GM19025 (cell line): ENCODE measurements around the gene TEAD4.

Experiments used
- ATAC-seq: cut with Tn5 transposase; IDR thresholded peaks from one replicate; pipeline ENCODE4 v1.9.1; 2021; ENCODE audit warnings: mild to moderate bottlenecking, low read depth, moderate library complexity; ENCODE audit not compliant: unreplicated experiment

The TEAD4 gene

DNA sequence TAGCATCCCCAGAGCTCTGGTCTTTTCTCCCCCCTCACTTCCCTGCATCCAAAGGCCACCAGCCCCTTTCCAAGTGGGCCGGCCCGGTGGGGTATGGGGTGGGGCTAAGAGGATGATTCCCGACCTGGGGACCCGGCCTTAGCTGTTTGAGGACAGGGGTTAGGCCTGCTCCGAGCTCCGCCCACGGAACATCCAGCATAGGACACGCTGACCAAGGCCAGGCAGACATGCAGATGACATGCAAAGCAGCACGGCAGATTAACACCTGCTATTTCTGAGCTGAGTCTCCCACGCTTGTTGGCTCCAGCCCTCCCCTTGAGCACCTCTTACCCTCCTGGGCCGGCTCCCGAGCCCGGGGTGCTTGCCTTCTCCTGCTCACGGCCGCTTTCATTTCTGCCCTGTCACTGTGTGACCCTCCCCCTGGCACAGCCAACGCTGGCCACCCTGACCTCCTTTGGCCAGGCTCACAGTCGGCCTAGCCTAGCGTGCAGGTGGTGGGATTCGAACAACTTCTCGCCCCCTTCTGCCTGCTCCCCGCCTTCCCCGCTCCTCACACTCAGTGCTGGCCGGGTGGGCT lies 40.2 kb downstream of the TEAD4 start:
- no peak for ATAC-seq

DNA sequence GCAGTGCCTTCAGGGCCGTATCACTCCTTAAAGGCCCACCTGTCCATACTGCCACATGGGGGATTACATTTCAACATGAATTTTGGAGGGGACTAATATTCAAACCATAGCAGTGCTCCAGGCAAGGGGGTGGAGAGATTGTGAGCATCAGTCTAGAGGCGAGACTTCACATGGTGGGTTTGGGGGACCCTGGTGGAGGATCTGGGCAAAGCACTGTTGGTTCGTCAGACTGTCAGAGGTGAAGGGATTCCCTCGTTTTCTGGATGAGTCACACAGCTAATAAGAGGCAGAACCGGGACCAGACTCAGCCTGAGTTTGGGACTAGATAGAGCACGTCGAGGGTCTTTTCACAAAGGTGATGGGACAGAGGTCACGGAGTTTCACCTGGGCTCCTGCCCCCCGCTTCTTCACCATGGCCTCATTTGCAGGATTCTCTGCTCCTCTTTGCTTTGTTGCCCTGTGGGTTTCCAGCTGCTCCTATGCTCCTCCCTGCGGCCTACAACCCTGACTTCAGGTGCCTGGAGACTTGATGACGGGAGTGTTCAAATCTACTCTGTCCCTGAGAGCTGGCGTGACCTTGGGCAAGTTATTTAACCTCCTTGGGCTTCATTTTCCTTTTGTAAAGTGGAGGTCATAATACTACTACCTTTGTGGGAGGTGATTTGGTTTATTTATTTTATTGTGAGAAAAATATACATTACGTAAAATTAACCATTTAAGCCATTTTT lies 41.5 kb downstream of the TEAD4 start:
- ATAC-seq = no peak

DNA sequence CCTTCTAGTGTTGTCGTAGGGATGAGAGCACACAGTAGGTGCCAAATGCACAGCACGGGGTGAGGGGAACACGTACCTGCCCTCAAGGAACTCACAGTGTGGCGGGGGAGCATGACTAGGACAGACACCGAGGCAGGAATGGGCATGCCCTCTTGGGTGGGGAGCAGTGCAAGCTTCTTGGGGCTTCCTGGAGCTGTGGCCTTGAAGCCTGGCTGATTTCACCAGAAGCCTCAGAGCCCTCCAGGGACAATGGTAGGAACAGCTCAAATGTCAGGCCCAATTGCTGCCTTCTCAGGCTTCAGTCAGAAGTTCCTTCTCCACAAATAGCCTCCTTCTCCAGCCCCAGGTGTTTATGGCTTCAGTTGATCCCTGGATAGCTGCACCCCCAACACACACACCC lies 43.4 kb downstream of the TEAD4 start:
- ATAC-seq = no peak

DNA sequence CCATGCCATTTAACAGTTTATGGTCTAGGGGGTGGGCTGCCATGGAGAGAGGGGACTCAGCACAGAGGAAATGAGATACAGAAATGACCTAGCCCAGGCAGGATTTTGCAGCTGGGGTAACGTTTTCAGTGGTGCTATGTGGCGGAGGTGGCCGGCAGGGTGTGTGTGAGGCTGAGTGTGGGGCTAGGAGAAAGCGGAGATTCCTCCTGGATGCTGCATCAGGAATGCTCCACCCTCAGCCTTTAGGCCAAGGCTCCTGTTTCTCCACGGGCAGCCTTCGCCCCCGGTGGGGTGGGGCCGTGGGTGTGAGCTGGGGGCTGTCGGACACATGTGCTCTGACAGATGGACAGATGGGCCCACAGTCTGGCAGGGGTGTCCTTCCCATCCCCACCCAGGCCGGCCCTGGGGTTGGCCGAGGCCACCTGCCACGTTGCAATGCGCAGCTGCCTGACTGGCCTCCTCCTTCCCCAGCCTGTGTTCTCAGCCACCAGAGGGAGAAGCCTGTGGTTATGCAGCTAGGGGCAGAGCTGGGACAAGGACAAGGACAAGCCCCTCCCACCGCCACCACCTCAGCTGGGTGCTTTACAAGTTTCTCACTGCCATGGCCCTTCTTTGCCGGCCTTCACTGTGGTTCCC lies 44.3 kb downstream of the TEAD4 start:
- no peak for ATAC-seq

DNA sequence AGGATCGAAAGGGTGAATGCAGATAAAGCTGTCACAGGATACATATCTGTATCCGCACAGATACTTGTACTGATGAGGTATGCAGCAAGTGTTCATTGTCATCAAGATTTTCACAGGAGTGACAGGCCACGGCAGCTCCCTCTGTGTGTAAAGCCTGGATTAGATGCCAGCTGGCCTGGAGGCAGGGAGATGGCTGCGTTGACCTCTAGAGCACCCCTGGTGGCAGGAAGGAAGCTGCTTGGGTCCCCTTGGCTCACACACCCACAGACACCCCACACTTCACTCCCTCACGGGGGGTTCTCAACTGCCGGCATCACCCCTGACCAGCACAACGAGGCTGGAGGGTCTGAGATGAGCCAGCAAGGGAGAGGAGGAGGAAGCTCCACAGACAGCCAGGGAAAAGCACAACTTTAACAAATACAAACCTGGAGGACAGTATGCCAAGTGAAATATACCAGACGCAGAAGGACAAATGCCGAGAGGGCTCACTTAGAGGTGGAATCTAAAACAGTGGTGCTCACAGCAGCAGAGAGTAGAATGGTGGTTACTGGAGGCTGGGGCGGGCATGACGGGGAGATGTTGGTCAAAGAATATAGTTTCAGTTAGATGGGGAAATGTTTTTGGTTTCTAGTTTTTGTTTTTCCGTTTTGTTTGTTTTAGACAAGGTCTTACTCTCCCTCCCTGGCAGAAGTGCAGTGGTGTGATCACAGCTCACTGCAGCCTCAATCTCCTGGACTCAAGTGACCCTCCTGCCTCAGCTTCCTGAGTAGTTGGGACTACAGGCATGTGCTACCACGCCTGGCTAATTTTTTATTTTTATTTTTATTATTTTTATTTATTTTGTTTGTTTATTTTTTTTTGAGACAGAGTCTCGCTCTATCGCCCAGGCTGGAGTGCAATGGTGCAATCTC lies 45.7 kb downstream of the TEAD4 start:
- ATAC-seq = no peak

DNA sequence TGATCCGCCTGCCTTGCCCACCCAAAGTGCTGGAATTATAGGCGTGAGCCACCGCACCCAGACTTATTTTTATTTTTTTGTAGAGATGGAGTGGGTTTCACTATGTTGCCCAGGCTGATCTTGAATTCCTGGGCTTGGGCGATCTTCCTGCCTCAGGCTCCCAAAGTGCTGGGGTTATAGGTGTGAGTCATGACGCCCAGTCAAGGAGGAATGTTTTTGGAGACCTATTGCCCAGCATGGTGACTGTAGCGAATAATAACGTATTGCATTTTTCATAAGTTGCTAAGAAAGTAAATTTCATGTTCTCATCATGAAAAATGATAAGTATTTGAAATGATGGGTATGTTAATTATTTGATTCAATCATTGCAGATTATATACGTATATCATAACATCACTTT lies 46.5 kb downstream of the TEAD4 start:
- ATAC-seq = no peak

DNA sequence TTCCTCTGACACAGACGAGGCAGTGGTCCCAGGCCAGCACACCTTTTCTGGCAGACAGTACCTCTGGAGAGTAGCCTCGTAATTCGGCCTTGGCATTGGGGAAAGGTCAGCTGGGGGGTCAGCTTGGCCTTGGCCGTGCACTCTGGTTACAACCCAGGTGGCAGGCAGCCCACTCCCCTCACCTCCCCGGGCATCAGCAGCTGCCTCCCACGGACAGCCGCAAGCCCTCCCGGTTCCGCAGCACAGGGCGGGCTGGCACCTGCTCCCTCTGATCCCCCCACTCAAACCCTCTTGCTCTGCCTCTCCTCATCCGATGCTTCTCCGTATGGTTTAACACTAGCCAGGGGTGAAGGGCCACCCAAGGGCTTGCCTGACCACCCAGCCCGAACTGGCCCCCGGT lies 50.6 kb downstream of the TEAD4 start:
- ATAC-seq = no peak

DNA sequence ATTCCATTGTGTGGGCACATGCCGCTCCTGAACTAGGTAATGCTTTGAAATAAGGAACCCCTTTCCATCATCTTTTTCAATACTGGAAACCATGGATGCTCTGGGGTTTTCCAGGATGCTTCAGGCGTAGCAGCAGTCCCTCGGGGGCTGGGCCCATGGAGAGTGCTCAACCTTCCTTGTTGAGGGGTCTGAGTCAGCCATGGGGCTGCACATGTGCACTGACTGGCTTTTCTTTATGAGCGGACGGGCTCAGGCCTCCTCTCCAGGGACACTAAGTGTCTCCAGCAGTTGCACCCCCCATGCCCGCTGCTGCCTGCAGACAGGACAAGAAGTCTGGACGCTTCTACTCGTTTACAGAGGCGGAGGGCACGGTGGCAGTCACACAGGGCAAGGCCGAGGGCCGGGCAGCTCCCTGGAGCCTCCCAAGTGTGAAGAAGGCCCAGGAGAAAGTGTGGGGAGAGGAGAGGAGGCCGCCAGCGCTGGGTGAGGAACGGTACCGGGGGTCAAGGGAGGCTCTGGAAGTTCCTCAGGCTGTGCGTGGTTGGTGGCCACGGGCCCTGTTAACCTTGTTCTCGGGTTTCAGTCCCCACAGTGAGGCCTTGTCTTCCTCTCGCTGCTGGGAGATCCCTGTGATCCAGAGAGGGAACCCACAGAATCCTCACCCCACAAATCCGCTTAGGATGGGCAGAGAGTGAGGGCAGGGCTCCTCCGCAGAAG lies 51.2 kb downstream of the TEAD4 start:
- no peak for ATAC-seq

DNA sequence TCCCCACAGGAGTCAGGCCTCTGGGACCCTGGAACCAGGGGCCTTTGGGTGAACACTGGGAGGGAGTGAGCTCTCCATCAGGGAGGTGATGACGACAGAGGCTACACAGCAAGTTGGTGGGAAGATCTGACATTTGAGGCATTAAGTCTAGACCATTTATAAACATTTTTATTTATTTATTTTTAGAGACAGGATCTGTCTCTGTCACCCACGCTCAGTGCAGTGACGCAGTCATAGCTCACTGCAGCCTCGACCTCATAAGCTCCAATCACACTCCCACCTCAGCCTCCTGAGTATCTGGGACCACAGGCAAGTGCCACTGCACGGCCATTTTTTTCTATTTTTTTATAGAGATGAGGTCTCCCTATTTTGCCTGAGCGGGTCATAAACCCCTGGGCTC lies 53.6 kb downstream of the TEAD4 start:
- ATAC-seq = no peak

DNA sequence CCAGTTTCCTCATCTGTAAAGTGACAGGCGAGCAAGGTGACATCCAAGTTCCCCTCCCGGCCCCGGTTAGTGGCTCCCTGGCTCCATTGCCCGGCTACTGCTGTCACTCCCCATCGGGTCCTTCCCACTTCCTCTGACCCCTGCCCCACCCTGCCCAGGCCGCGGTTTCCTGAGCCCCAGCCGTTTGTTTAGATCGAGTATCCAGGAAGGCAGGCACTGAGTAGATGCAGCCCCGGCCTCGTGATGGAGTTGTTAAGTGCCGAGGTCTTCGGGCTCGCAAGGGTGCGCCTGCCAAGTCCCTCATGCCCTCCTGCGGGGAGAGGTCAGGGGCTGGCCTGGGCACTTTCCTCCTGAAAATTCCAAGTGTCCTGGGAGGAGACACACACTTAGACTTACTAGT lies 55.4 kb downstream of the TEAD4 start:
- ATAC-seq = no peak

DNA sequence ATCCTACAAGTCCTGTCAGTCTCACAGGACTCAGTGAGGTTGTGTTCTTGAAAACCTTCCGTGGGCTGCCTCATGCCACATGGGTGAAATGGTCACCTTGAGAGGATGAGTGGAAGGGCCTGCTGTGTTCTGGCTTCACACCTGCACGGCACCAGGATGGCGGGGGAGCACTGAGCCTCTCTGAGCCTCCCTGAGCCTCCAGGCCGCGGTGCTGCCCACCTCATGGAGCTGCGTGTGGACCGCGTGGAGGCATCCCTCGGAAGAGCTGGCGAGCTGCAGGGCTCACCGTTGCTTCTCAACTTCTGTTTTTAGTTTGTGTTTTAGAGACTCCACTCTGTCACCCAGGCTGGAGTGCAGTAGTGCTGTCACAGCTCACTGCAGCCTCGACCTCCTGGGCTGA lies 56.2 kb downstream of the TEAD4 start:
- ATAC-seq = no peak

DNA sequence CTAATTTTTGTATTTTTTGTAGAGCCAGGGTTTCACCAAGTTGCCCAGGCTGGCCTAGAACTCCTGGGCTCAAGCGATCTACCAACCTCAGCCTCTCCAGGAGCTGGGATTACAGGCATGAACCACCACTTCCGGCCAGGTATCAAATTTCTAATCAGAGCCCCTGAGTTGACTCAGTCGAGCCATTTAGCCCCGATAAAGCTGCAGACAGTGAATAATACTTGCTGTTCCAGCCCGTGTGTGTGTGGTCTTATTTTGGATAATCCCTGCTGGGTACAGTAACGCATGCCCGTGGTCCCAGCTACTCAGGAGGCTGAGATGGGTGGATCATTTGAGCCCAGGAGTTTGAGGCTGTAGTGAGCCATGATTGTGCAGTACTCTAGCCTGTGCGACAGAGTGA lies 57.0 kb downstream of the TEAD4 start:
- ATAC-seq = no peak

DNA sequence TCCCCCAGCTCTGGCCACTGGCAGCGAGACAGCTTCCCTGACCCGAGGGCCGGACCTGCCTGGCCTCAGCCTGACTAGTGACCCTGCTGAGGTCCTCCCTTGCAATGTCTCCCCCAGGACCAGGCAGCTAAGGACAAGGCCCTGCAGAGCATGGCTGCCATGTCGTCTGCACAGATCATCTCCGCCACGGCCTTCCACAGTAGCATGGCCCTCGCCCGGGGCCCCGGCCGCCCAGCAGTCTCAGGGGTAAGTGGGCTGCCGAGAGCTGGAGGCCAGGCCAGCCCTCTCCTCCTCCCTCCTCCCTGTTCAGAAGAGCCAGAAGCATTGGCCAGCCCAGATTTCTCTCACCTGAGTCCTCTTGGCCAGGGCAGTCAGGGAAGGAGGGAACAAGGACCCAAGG lies 58.1 kb downstream of the TEAD4 start:
- no peak for ATAC-seq

DNA sequence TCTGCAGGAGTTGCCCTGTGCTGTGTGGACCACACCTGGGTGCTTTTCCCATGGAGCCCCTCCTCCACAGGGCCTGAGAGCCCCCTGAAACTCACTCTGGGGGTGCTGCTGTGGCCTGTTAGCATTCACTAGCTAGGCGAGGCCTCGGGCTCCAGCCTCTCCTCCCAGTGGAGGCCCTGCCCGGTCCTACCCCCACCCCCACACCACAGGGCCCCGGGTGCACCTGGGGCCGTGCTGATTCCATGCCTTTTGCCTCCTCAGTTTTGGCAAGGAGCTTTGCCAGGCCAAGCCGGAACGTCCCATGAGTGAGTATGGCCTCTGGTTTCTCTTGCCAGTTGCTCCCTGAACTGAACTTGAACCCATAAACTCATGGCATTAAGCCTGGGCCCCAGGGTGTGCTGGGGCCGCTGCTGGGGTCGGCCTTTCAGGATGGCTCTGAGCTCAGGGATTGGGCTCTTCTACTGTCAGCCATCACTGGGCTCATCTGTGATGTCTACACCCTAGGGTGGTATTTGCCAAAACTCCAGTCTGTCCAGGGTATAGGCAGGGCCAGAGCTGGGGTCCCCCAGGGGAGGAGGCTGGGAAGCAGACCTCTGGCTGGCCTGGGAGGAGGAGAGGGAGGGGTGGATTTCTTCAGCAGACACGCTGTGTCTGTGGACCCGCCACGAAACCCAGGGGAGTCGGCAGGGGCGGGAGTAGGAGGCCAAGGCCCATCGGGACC lies 59.2 kb downstream of the TEAD4 start:
- no peak for ATAC-seq

DNA sequence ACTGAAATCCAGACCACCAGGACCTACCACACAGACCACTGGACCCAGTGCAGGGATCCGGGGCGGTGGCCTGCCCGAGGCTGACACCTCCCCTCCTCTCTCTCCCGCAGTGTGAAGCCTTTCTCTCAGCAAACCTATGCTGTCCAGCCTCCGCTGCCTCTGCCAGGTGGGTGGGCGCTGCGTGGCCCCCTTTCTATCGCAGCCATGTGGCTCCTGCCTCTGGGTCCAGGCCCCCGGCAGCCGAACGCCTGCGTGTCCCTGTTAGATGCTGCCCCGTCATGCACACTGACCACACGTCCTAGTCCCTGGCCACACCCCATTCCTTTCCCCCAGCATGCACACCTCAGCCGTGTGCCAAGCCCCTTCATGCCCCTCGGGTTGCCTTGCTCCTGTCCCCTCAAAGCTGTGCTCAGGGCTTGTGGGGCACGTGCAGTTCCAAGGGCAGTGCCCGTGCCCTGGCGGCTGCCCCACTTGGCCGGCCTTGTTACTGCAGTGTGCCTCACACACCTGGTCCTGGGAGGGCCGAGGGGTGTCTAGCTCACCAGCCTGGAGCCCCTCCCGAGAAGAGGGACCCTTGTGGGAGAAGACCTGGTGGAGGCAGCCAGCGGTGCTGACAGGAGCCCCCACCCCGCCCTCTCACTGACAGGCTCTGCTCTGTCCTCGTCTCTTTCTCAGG lies 59.9 kb downstream of the TEAD4 start:
- ATAC-seq = no peak

DNA sequence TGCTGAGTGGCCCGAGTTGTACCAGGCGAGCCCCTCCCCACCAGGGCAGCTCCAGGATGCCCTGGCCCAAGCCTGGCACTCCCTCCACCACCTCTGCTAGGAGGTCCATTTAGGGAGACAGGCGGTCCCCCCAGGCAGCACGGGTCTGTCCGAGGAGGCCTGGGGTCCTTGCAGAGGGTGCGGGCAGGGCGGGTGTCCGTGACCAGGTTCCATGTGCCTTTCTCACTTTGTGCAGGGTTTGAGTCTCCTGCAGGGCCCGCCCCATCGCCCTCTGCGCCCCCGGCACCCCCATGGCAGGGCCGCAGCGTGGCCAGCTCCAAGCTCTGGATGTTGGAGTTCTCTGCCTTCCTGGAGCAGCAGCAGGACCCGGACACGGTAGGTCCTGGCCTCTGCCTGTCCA lies 61.2 kb downstream of the TEAD4 start:
- ATAC-seq = no peak

DNA sequence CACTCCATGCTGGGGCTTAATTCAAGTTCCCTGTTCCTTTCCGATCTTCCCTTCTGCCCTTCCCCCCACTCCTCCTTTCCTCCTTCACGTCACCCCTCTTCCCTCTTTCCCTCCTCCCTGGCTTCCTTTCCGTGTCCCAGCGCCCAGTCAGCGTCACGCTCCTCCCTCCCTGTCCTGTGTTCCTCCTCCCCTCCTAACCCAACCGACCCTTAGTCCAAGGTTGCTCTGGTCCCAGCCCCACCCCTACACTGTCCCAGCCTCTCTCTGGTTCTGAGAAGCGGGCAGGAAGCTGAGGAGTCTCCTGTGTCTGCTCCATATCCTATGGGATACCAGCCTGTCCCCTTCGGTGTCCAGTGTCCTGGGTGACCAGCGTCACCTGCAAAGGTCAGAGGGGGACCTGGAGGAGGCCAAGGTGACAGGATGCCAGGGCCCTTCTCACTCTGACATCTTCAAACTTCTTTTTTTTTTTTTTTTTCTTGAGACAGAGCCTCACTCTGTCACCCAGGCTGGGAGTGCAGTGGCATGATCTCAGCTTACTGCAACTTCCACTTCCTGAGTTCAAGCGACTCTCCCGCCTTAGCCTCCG lies 61.7 kb downstream of the TEAD4 start:
- ATAC-seq = no peak

DNA sequence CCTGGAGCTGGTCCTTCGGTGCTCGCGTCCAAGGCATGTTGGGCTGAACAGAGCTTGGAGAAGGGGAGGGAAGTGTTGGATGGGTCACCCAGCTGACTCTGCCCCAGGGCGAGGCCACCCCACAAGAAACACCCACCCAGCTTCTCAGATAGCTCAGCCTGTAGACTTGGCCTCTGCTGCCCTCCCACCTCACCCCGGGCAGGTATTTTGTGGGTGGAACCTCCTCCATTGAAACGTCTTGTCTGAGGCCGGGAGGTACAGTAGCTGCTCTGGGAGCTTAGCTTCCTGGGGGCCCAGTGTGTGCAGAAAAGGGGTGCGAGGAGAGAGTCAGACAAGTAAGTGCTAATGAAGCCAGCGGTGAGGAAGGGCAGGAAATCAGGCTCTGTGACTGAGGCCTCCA lies 63.2 kb downstream of the TEAD4 start:
- ATAC-seq = no peak

DNA sequence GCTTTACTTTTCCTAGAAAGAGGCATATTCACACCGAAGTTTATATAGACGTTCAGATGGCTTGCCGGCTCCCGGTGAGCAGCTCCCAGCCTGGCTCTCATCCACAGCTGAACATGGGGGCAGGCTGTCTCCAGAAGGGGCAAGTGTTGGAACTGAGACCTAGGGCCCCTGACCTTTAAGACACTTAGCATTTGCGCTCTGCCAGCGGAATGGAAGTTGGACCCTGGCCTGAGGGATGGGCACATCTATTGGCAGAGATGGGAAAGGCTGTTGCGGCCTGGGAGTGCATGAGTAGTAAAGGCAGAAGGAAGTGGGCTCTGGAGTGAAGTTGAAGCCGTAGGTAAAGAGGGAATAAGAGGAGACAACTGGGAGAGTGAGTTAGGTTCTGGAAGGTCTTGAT lies 63.8 kb downstream of the TEAD4 start:
- no peak for ATAC-seq
